ENCODE measurements around the gene FOXC1. TPM values are rescaled to one million over a fixed set of nuclear protein-coding genes. Genes with fewer than 3 reads are reported as not detected.

Gene FOXC1
- polyA plus RNA-seq, 1 donor = 1.7 TPM

DNA sequence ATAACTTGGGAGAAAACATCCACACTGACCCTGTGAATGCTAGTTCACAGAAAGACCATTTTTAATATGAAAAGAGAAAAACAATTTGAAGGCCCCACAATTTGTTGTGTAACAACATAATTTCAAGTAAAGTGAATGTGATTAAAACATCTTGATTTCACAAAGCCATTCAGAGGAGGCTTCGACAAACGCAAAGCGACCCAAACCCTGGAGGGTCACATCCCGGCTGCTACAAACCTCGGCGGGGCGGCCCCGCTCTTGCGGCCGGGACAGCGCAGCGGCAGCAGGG is 14.0 kb downstream of the FOXC1 start:
- no peak for DNase-seq (ENCODE audit: low read depth)

DNA sequence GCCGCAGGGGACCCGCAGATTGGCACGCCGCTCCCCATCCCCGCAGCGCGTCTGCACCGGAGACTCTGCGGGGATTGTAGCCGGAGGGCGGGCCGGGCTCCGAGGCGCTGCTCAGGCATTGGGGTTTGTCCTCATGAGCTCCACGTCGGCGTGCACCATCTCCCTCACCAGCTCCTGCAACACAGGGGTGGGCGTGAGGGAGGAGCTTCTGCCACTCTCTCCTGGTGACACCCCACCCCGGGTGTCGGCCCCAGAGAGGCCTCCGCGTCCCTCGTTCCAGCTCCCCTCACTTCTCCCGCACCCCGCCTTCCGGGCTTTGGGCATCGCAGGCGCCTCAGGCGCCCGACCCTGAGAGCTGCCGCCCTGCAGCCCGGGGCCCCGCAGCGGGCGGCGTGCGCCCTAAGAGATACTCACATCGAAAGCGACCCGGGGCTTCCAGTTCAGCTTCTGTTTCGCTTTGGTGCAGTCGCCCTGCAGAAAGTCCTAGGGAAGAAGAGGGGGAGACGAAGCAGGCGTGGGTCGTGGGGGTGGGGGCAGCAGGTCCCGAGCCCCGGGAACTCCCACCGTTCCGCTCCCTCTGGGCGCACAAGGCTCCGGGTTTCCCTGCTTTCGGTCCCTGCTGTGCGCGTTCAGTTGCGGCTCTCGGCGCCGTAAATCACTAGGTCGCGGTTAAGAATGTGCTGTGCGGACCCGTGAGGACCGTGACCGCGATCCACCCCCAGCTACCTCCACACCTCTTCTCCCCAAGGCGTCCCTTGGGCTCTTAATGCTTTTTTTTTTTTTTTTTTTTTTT is 14.5 kb downstream of the FOXC1 start:
- DNase-seq (ENCODE audit: low read depth) = no peak

DNA sequence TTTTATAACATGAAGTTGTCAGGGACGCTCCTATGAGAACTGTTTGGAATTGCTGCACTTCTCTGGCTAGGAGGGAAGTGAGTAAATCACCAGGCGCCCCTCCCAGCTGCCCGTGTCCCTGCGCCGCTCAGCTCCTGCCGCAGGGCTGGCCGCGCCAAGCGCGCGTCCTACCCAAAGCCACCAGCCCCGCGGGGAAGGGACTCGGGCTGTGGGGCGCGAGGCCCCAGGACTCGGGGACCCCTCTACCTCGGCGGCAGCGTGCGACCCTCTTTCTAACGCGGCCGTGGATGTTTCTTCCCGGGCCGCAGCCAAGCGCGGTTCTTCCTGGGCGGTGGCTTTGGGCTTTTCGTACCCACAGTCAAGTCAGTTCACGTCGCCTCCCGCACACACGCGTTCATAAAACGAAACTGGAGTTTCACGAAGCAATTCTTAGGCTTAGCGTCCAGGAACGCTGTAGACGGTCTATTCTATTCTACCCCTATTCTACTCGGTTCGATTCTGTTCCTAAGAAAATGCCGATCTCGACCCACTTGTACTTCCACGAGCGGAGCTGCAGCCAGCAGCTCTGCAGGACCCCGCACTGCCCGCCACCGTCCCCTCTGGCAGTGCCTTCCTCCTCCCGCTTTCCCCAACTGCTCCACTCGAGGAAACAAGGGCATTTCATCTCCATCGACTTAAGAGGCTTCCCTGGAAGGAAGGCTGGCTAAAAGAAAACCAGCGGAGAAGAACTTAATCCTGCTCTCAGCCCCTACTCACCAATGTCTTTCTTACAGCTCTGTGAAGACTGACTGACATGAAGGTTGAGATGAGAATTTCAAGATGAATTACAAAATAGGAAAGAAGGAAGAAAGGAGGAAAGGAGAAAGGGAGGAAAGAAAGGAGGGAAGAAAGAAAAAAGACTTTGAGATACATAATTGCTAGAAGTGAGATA is 15.4 kb downstream of the FOXC1 start:
- no peak for DNase-seq (ENCODE audit: low read depth)

DNA sequence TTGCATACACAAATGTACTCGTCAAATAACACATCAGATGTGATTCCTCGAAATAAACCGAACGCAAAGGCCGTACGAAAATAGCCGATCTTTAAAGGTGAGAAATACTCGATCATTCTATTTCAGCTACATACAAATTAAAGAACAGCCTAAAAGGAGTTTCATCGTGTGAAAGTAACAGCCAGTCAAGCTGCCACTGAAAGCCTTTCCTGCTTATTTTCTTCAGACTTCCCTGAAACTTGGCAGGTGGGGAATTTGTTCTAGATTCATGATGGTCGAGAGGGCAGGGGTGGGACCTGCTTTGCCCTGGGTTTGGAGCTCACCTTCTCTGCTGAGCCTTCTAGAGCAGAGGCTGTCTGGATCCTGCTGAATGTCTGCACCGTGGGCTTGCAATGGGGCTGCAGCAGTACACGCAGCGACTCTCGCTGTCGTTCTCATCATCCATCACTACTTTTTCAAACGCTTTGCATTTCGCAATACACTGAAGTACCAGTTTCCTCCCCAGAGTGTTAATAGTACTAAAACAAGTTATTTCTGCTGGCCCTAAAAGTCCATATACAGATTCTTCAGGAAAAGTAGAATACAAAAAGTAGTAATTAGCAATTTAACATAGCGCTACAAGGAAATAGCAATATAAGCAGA is 16.2 kb downstream of the FOXC1 start:
- no peak for DNase-seq (ENCODE audit: low read depth)

DNA sequence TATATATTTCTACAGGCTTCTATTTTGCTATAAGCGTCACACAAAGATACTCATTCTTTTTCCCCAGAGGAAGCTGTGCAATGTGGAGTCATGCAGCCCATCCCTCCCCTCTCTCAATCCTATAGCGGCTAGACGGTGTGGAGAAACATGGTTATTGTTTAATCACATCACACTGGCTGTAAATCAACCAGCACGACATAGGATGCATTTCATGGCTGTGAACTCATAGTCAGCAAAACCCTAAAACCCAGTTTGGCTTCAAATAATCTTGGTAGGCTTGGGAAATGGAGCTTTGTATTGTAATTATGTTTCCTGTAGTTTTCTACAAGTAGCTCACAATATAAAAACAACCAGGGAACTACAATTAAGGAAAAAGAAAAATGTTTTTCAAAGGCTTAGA is 16.8 kb downstream of the FOXC1 start:
- no peak for DNase-seq (ENCODE audit: low read depth)

DNA sequence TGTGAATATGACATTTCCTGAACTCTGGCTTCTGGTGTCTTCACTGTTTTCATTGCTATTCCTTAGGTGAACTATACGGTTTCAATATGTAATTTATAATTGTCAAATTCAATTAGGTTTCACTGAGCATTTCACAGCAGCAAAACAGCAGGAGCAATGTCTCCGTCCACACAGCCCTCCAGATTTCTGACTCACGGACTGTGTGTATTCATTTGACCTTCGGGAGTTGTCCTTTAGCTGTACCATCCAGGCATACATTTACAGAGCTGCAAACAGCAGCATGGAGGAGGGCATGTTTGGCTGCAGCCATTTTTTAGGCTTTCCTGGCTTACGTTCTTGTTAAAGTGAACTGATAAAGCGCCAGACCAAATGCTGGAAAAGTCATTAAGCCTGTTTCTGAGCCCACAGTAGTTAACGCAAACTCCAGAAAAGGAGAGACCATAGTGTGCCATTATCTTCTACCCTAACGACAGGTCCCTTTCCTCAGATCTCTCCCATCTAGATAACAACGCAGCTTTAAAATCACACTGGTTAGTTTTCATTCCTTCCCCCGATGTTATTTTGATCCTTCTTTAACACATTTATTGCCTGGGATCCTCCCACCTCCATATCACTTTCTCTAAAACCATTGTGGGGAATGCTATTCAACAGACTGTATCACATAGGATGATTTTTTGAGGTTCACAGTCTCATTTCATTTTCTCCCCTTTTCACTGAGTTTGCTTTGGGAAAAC is 18.3 kb downstream of the FOXC1 start:
- no peak for DNase-seq (ENCODE audit: low read depth)

DNA sequence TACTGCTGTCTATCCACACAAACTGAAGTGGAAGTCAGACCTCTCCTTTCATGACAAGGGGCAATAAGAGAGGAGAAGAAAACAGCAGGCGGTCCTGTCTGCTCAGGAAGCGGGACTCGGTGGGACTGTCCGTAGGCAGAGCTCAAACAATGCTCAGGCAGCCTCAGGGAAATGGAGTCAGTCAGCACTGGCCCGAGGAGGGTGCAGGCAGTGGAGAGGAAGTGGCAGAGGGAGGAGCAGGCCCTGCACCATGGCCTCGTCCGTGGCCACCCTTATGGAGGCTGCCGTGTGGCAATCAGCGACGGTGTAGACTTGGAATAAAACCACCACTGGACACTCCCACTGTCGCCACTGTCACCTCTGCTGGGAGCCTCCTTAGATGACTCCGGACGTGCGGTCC is 19.6 kb downstream of the FOXC1 start:
- DNase-seq (ENCODE audit: low read depth) = no peak

DNA sequence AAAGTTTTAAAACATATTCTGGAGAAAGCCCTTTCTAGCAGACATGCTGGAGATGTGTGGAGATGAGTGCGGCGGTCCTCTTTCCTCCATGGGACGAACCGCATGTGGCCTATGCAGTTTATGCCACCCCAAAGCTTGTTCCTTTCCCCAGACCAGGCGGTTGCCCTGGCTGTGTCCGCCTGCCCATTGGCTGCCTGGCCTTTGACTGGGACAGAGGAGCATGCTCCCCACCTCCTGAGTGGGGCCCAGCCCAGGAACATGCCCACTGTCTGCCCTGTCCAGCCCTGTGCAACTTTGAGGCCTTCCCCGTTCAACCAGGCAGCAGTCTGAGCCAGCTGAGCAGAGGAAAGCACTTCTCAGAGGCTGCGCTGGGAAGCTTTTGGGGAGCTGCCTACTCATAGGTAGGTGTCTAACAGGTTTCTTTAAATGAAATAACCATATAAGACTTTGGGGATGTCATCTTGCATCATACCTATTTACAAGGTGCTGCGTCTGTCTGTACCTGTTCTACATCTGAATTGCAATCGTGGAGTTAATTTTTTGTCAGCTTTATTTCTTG is 20.6 kb downstream of the FOXC1 start:
- DNase-seq (ENCODE audit: low read depth) = no peak

DNA sequence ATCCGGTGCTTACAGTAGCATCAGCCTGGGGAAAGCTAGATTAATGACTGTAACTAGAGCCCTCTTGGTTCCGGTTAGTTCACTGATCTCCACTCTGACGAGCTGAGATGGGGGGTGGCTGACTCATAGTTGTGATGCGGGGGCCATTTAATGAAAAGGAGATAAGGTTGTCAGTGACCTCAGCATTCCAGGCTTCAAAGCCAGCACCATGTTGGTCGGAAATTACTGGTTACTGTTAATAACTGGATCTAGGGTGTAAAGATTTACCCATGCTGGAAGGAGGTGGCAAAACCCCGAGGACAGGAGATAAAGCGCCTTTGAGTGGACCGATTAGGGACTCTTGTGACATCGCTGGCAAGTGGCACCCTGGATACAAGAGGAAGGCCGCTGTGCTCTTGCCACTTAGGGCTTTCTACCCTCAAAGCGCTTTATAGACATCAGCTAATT is 21.1 kb downstream of the FOXC1 start:
- DNase-seq (ENCODE audit: low read depth) = no peak

DNA sequence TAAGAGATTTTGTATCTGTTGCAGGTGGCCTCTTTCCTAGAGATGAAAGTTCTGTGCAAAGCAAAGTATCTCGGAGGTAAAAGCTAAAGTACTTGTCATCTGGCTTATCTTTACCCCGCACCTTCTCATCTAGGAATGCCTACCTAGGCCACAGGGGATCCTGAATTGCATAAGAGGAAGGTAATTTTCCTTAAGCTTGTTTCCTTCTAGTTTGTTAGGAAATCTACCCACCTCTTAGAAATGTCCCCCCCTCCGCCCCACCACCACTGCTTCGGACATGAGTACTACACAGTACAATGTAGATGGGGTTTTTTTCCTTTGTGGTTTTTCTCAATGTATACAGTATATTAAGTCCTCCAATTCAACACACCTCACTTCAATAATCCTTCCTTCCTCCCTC is 21.5 kb downstream of the FOXC1 start:
- DNase-seq (ENCODE audit: low read depth) = no peak

DNA sequence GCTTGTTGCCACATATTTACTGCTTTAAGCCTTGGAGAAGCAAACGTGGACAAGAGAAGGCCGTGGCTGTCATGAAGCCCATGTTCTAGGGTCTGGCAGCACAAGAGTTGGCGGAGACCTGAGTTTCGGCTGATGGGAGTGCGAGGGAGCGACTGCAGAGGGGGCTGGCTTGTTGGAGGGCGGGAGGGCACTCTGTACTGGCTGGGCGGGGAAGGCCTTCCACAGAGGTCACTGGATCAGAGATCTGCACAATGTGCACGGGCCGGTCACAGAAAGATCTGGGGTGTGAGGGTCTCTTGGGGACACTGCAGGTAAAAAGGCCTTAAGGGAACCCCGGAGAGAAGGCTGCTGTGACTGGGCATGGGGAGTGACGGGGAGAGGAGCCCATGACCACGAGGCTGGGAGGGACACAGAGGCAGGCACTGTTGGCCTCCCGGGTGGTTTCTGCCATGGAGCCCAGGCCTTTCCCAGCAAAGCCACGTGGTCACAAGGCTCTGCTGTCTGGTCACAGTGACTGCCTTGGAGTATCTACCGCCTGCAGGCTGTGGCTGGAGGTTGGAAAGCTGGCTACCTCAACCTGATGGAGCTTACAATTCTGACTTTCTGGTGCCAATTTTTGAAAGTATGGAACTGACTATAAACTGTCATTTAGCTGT is 23.8 kb downstream of the FOXC1 start:
- no peak for DNase-seq (ENCODE audit: low read depth)

DNA sequence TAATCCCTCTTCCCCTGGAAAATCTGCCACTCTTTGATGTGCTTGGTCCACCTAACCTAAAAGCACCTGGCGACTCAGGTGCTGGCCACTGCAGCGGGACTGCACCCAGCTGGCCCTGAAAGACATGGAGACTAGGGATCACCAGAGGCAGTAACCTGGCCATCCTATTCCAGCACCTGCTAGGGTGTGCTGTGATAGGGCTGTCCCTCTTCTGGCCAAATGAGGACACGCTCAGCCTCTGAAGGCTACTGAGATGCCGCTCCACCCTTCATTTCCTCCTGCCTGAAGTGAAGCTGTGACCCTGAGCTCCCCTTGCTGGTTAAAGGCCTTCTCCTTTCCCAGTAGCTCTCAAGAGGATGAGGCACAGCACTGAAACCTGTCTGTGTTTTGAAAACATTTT is 24.4 kb downstream of the FOXC1 start:
- DNase-seq (ENCODE audit: low read depth) = no peak

DNA sequence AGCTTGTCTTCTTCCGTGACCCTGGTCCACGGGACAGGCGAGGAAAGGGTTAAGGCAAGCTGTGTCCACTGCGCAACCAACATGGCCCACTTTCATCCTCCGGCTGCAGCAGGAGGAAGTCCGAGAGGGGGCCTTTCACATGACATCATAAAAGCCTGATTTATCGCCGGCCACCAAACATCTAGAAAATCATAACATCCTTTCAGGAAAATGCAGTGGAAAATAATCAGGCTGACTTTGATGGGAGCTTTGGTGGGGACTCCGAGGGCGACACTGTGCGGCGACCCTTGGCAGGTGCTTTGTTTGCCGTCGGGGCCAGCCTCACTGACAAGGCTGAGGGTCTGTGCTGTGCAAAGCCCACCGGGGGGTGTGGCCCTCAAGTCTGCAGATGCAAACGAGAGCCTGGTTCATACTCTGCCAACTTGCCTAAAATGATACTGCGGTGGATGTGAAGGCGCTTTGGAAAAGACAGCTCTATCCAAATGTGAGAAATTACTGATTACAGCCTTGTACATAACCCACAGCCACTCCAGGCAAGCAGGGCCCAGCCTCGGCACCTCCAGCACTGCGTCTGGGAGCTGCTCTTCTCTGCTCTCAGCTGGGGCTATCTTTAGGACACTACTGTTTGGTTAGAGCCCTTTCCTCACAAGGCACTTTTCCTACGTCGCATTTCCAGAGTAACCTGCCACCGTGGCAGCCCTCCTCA is 25.7 kb downstream of the FOXC1 start:
- no peak for DNase-seq (ENCODE audit: low read depth)

DNA sequence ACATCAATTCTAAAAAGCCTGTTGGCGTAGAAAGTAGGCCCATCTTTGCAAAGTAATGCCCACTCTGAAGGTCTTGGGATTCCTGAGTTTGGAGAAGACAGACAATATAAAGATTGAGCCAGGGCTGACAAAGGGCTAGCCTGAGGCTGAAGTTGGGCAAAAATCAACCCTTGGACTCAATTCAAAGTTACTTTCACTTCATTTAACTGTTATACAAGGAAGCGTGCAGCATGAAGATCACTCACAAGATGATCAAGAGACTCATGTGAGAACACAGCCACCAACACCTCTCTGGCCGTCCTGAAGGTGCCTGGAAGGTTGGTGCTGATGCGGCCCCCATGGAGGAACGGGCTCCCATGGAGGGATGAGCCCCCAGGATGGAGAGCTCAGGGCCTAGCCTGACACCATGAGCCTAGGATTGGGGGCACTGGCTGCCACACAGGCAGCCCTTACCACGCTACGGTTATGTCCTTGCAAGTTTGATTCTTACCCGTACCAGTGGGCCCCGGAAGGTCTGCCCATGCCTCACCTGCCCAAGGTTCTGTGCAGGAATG is 26.6 kb downstream of the FOXC1 start:
- DNase-seq (ENCODE audit: low read depth) = no peak

DNA sequence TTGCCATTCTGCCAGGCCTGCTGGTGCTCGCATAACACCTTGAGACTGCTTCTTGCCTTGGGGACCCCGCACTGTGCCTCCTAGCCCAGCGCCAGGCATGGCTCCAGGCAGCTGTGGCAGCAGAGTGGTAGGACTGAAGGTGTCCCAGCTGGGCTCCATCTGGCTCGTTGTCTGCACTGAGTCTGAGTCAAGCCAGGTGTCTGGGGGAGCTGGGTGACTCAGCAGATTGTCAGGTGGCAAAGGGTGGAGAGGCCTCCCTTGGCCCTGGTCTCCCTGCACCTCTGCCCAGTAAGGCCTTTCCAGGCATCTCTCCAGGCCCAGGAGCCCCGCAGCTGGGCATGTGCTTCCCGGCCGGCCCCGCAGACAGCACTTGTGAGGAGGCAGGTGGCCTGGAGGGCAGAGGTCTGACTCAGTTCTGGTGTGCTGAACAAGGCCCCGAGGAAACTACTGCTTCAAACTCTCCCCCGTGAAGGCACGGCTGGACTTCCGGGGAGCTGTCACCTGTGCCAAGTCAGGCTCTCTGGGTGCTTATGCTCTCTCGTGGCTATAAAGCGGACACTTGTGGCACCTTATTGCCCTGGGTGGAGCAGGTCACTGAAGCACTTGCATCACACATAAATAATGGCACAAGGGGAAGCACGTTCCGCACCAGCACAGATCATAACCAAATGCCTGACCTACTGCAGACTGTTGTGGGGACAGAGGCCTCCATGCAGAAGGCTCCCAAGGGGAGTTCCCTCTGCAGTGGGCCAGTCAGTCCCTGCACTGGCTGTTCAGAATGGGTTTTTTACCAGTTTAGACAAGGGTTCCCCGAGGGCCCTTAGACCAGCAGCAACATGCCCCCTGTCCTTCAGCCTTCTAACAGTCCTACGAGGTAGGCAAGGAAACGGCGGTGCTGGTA is 27.5 kb downstream of the FOXC1 start:
- no peak for DNase-seq (ENCODE audit: low read depth)

DNA sequence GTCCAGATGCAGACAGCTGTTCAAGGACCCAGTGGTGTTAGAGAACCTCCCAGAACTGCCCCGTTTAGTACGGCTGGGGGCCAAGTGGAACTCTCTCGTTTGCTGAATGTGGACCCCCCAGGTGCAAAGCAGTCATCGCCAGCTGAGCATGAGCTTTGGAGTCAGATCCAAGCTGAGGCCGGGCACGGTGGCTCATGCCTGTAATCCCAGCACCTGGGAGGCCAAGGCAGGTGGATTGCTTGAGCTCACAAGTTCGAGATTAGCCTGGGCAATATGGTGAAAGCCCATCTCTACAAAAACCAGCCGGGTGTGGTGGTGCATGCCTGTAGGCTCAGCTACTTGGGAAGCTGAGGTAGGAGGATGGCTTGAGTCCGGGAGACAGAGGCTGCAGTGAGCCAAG is 29.7 kb downstream of the FOXC1 start:
- no peak for DNase-seq (ENCODE audit: low read depth)

DNA sequence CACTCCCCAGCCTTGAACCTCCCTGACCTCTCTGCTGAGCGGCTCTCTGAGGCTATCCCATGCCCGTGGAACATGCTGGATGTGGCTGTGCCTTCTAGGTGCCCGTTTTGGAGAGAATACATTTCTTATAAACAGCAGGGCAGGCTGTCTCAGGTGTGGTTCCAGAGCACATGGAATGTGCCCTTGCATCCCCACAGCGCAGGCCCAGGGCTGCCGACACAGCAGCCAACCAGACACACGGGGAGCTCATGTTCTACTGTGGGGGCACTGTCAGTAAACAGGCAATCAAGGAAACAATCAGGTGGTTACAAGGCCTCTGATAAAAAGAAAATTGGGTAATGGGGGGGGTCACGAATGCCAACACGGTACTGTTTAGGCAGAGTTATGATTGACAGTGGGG is 30.8 kb downstream of the FOXC1 start:
- no peak for DNase-seq (ENCODE audit: low read depth)

DNA sequence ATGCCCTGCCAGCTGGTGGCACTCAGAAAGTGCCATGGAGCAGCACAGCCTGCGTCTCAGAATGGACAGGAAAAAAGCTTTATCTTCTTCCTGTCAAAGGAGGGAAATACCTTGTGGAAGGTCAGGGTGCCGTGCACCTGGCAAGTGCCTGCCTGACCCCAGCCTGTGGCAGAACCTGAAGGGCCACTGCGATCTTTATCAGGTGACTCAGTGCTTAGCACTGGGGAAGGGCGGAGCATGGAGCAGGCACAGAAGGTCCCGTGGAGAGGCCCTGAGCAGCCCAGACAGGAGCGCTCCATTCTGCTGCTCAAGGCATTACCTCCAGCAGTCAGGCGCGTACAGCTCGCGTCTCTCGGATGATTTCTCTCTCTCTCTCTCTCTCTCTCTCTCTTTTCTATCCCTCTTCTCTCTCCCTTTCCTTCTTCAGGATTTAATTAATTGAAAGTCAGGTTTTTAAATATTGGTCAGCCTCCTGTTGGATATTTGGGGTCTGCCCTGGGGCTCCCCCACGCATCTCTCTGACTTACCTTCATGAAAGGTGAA is 31.7 kb downstream of the FOXC1 start:
- no peak for DNase-seq (ENCODE audit: low read depth)

DNA sequence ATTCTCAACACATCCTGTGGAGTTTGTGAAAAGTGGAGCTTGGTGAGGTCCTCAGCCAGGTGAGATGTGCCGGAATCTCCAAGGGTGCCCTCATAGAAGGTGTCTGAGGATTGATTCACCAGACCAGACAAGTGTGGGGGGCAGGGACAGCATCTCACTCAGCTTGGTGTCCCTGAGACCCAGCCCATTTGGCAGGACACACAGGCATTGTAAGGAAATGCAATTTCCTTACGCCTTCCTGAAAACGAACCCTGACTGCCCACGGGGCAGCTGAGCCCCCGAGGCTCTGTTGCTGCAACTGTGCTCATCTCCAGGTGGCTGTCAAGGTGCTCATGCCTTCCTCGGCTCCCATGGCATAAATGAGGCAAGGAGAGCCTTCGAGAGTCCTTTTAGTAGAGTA is 33.4 kb downstream of the FOXC1 start:
- no peak for DNase-seq (ENCODE audit: low read depth)
